Nephron progenitor cell (in vitro differentiated cells): ENCODE measurements around the gene NEFH.

Experiments
- DNase-seq: peaks from one replicate; pipeline ENCODE4 v3.0.0; 2021
- H3K27ac Mint-ChIP-seq: 2 replicates; pipeline ENCODE4 v1.8.0; 2021; ENCODE audit warnings: mild to moderate bottlenecking, moderate library complexity, mixed read lengths
- H3K27me3 Mint-ChIP-seq: 2 replicates; pipeline ENCODE4 v1.8.0; 2021; ENCODE audit warnings: mild to moderate bottlenecking, low read depth, mixed read lengths; ENCODE audit not compliant: poor library complexity
- H3K36me3 Mint-ChIP-seq: 2 replicates; pipeline ENCODE4 v1.8.0; 2021; ENCODE audit warnings: low read depth, mixed read lengths
- H3K4me1 Mint-ChIP-seq: 2 replicates; pipeline ENCODE4 v1.8.0; 2021; ENCODE audit warnings: mixed read lengths
- H3K4me3 Mint-ChIP-seq: 2 replicates; pipeline ENCODE4 v1.8.0; 2021; ENCODE audit warnings: mild to moderate bottlenecking, moderate library complexity, mixed read lengths
- H3K9me3 Mint-ChIP-seq: 2 replicates; pipeline ENCODE4 v1.8.0; 2021; ENCODE audit warnings: mild to moderate bottlenecking, moderate library complexity, mixed read lengths
- CTCF ChIP-seq: fragments of 200-600 bp; sonication (generic); IDR thresholded peaks from 2 replicates; pipeline ENCODE4 v1.5.0; 2021; ENCODE audit warnings: antibody characterized with exemption

Gene NEFH

GRCh38 chr22:29442976-29443375 is 37.0 kb upstream of the NEFH start:
- Mint-ChIP-seq H3K27me3 (peaks cover 29% of the 10 kb centered on the region), H3K27ac (no peak overlapping the region), H3K9me3 (no peaks in the 10 kb centered on the region), H3K4me1 (no peaks in the 10 kb centered on the region), H3K36me3 (no peaks in the 10 kb centered on the region), H3K4me3 (no peak overlapping the region)
- no peak for TF ChIP-seq CTCF
- DNase-seq = no peak

DNA sequence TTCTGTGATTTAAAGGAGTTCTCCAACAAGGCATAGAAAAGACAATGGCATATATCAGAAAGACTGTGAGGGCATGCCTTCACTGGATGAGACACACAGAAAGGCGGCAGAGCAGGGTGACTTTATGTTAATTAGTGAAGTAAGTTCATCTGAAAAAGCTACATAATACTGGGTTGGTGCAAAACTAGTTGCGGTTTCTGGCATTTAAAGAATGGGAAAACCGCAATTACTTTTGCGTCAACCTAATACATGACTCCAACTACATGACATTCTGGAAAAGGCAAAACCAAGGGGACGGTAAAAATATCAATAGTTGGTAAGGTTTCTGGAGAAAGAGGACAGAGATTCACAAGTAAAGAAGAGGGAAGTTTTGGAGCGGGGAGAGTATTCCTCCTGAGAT is 36.6 kb upstream of the NEFH start:
- H3K9me3 Mint-ChIP-seq = no peaks in the 10 kb centered on the region
- no peak for DNase-seq

DNA sequence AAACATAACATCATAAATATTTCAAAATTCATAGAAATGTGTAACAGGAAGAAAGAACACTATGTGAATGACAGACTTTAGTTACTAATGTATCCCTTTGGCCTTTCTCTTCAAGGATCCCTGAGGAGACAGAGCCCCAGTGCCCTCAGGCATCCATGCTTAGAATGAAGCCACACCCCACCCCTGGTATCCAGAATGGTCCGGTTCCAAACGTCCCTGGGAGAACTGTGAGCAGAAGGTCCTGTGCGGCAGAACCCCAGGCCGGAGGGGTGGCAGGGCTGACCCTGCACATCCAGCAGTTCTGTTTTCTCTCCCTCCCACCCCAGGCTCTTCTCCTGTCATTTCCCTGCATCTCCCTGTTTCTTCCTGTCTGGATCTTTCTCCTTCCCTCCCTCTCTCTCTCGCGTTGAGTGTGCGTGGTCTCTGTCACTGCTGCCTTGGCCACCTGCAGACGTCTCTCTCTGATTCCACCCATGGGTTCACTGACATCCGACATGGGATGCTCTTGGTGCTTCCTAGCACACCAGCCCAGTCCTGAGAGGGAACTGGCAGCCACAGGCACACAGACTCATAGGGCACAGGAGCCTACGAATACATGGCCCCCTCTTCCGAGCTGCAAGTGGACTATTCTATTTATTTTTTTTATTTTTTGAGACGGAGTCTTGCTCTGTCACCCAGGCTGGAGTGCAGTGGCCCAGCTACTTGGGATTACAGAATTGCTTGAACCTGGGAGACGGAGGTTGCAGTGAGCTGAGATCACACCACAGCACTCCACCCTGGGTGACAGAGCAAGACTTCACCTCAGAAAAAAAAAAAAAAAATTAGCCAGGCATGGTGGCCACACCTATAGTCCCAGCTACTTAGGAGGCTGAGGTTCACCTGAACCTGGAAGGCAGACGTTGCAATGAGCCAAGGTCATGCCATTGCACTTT is 35.9 kb upstream of the NEFH start:
- Mint-ChIP-seq H3K27me3 (peaks cover 36% of the 10 kb centered on the region), H3K36me3 (no peaks in the 10 kb centered on the region), H3K4me1 (no peaks in the 10 kb centered on the region), H3K4me3 (no peak overlapping the region), H3K27ac (no peak overlapping the region), H3K9me3 (no peaks in the 10 kb centered on the region)
- TF ChIP-seq CTCF = no peak
- no peak for DNase-seq

More for the DNA sequence above, 36.6 kb upstream of the NEFH start:
- Mint-ChIP-seq H3K4me1 (no peaks in the 10 kb centered on the region), H3K4me3 (no peak overlapping the region), H3K36me3 (no peaks in the 10 kb centered on the region), H3K27me3 (peaks cover 33% of the 10 kb centered on the region), H3K27ac (no peak overlapping the region)
- TF ChIP-seq CTCF = no peak

- no peaks in the 10 kb centered on the region for H3K9me3 Mint-ChIP-seq
- H3K27ac Mint-ChIP-seq = no peak overlapping the region
- H3K27me3 Mint-ChIP-seq = peaks cover 35% of the 10 kb centered on the region
- DNase-seq = no peak
- no peaks in the 10 kb centered on the region for H3K36me3 Mint-ChIP-seq
- H3K4me1 Mint-ChIP-seq = no peaks in the 10 kb centered on the region
- no peak for TF ChIP-seq CTCF
- no peak overlapping the region for H3K4me3 Mint-ChIP-seq
Measured at GRCh38 chr22:29445508-29445907, 34.5 kb upstream of the NEFH start.

- H3K4me1 Mint-ChIP-seq = no peaks in the 10 kb centered on the region
- no peaks in the 10 kb centered on the region for H3K9me3 Mint-ChIP-seq
- no peak overlapping the region for H3K27ac Mint-ChIP-seq
- H3K4me3 Mint-ChIP-seq = no peak overlapping the region
- no peaks in the 10 kb centered on the region for H3K36me3 Mint-ChIP-seq
- TF ChIP-seq CTCF = no peak
- peaks cover 35% of the 10 kb centered on the region for H3K27me3 Mint-ChIP-seq
- no peak for DNase-seq
Measured at GRCh38 chr22:29447906-29448305, 32.1 kb upstream of the NEFH start.
